SU-DHL-6 (cell line): Measurements from ENCODE around the gene PLA2G4A.

Experiments
- H2AFZ ChIP-seq: fragments of 200-600 bp; sonication (generic); 2 replicates; pipeline ENCODE4 v1.6.1; 2014; ENCODE audit warnings: low read depth, mild to moderate bottlenecking, moderate library complexity, mixed read lengths, antibody characterized with exemption, low read length; ENCODE audit not compliant: severe bottlenecking
- H3F3A ChIP-seq: fragments of 200-600 bp; shearing (Covaris generic); 2 replicates; pipeline ENCODE4 v1.6.0; 2016; ENCODE audit warnings: antibody characterized with exemption, mild to moderate bottlenecking; ENCODE audit not compliant: insufficient read depth
- H3K27ac ChIP-seq: fragments of 200-600 bp; sonication (generic); 2 replicates; pipeline ENCODE4 v1.5.1; 2016; ENCODE audit warnings: low read depth, mild to moderate bottlenecking, low read length, moderate library complexity, mixed read lengths
- H3K27me3 ChIP-seq: fragments of 200-600 bp; sonication (generic), shearing (Covaris generic); 2 replicates; pipeline ENCODE4 v1.6.0; 2014; ENCODE audit warnings: mild to moderate bottlenecking, low read length
- H3K36me3 ChIP-seq: fragments of 200-600 bp; sonication (generic); 2 replicates; pipeline ENCODE4 v1.6.1; 2014; ENCODE audit warnings: mild to moderate bottlenecking, low read length, mixed read lengths
- H3K4me2 ChIP-seq: fragments of 300-600, 200-600 bp; shearing (Covaris generic), sonication (generic); 2 replicates; pipeline ENCODE4 v1.6.0; 2014; ENCODE audit warnings: low read length, low read depth, mild to moderate bottlenecking; ENCODE audit not compliant: poor library complexity, severe bottlenecking
- H3K4me3 ChIP-seq: fragments of 200-600 bp; sonication (generic); 2 replicates; pipeline ENCODE4 v1.5.1; 2014; ENCODE audit warnings: antibody characterized with exemption, low read length, mild to moderate bottlenecking, mixed read lengths; ENCODE audit not compliant: insufficient read depth, poor library complexity, severe bottlenecking
- H3K79me2 ChIP-seq: fragments of 200-600 bp; sonication (generic); 2 replicates; pipeline ENCODE4 v1.6.1; 2014; ENCODE audit warnings: mild to moderate bottlenecking, low read length, moderate library complexity; ENCODE audit not compliant: insufficient read depth
- H3K9ac ChIP-seq: fragments of 200-600 bp; sonication (generic); 2 replicates; pipeline ENCODE4 v1.7.0; 2014; ENCODE audit warnings: mild to moderate bottlenecking, low read length
- H3K9me2 ChIP-seq: fragments of 200-600 bp; sonication (generic); replicated peaks from 2 replicates; pipeline ENCODE4 v1.6.1; 2014; ENCODE audit warnings: low read length; ENCODE audit not compliant: insufficient read depth
- H3K9me3 ChIP-seq: fragments of 200-600 bp; sonication (generic); 2 replicates; pipeline ENCODE4 v1.6.1; 2014; ENCODE audit warnings: low read length, mixed read lengths; ENCODE audit not compliant: insufficient read depth
- H4K20me1 ChIP-seq: fragments of 200-600 bp; sonication (generic); 2 replicates; pipeline ENCODE4 v1.6.1; 2014; ENCODE audit warnings: low read depth, mild to moderate bottlenecking, antibody characterized with exemption, low read length, moderate library complexity, mixed read lengths
- CTCF ChIP-seq: fragments of 200-600 bp; sonication (generic); IDR thresholded peaks from one replicate; pipeline ENCODE4 v1.5.1; 2017; ENCODE audit warnings: antibody characterized with exemption, mild to moderate bottlenecking, low read length, moderate library complexity; ENCODE audit not compliant: insufficient read depth, poor library complexity, severe bottlenecking
- EZH2phosphoT487 ChIP-seq: fragments of 200-600 bp; sonication (generic), shearing (Covaris generic); conservative IDR thresholded peaks from 2 replicates; pipeline ENCODE4 v1.6.1; 2018; ENCODE audit warnings: mild to moderate bottlenecking, antibody characterized with exemption, low read length, moderate library complexity, mixed read lengths

The PLA2G4A gene

GRCh38 chr1:186976700-186977099 lies 148.0 kb downstream of the PLA2G4A start:
- H3K79me2 ChIP-seq = no peaks in the 10 kb centered on the region

GRCh38 chr1:186977266-186977957 lies 148.7 kb downstream of the PLA2G4A start:
- Histone ChIP-seq H3K9me2 (no peaks in the 10 kb centered on the region), H3K4me2 (no peak overlapping the region), H3F3A (no peaks in the 10 kb centered on the region), H3K27me3 (no peaks in the 10 kb centered on the region), H2AFZ (no peak overlapping the region), H3K79me2 (no peaks in the 10 kb centered on the region), H3K9me3 (no peaks in the 10 kb centered on the region), H3K27ac (no peak overlapping the region), H3K4me3 (no peak overlapping the region), H3K9ac (no peak overlapping the region), H3K36me3 (no peaks in the 10 kb centered on the region), H4K20me1 (no peaks in the 10 kb centered on the region)
- TF ChIP-seq EZH2phosphoT487 = no peak
- TF ChIP-seq CTCF = no peak

More at GRCh38 chr1:186976700-186977099, 148.0 kb downstream of the PLA2G4A start:
- H4K20me1 ChIP-seq = no peaks in the 10 kb centered on the region
- H2AFZ ChIP-seq = no peak overlapping the region
- H3K4me2 ChIP-seq = no peak overlapping the region
- H3K27me3 ChIP-seq = no peaks in the 10 kb centered on the region
- H3K27ac ChIP-seq = no peak overlapping the region
- no peaks in the 10 kb centered on the region for H3K9me3 ChIP-seq
- no peaks in the 10 kb centered on the region for H3F3A ChIP-seq
- H3K9ac ChIP-seq = no peak overlapping the region
- no peaks in the 10 kb centered on the region for H3K36me3 ChIP-seq
- no peaks in the 10 kb centered on the region for H3K9me2 ChIP-seq
- TF ChIP-seq CTCF = no peak
- TF ChIP-seq EZH2phosphoT487 = no peak
- H3K4me3 ChIP-seq = no peak overlapping the region

GRCh38 chr1:186978596-186979556 lies 150.1 kb downstream of the PLA2G4A start:
- H3K79me2 ChIP-seq = no peaks in the 10 kb centered on the region
- TF ChIP-seq EZH2phosphoT487 (no peak), CTCF (no peak)
- no peaks in the 10 kb centered on the region for H4K20me1 ChIP-seq
- no peaks in the 10 kb centered on the region for H3F3A ChIP-seq
- no peaks in the 10 kb centered on the region for H3K9me3 ChIP-seq
- no peaks in the 10 kb centered on the region for H3K27me3 ChIP-seq
- H2AFZ ChIP-seq = no peak overlapping the region
- no peak overlapping the region for H3K4me2 ChIP-seq
- H3K27ac ChIP-seq = no peak overlapping the region
- no peaks in the 10 kb centered on the region for H3K36me3 ChIP-seq
- H3K9ac ChIP-seq = no peak overlapping the region
- H3K9me2 ChIP-seq = no peaks in the 10 kb centered on the region
- H3K4me3 ChIP-seq = no peak overlapping the region
